CD8-positive, alpha-beta memory T cell (primary cell): ENCODE data around the gene RSPH4A. TPM values are rescaled to one million over a fixed set of nuclear protein-coding genes. Genes with fewer than 3 reads are reported as not detected.

ENCODE experiments used
- CTCF ChIA-PET: fragments of 350-600 bp; sonication (Branson Sonifier 250); formaldehyde crosslinking; loops from one replicate; lab custom pipeline; 2021; ENCODE audit warnings: antibody characterized with exemption; lab: Charles Lee
- POLR2A ChIA-PET: fragments of 350-600 bp; sonication (Branson Sonifier 250); formaldehyde crosslinking; loops from one replicate; lab custom pipeline; 2021; ENCODE audit warnings: antibody characterized with exemption; lab: Charles Lee
- DNase-seq, 5 donors: peaks; one replicate each; pipeline versions ENCODE4 v3.0.0 to v3.0.0-alpha.2; 2020 to 2022; ENCODE audit warnings: mixed read lengths in 1 of 5
- H3K27ac ChIP-seq: one replicate; pipeline ENCODE4 v1.7.0; 2013; ENCODE audit warnings: low read depth, mild to moderate bottlenecking, low read length, moderate library complexity
- H3K27me3 ChIP-seq: 2 replicates; pipeline ENCODE4 v1.7.0; 2013; ENCODE audit warnings: low read length, mild to moderate bottlenecking; ENCODE audit not compliant: insufficient read depth, poor library complexity, severe bottlenecking
- H3K36me3 ChIP-seq: 2 replicates; pipeline ENCODE4 v1.7.0; 2013; ENCODE audit warnings: mild to moderate bottlenecking, low read length, moderate library complexity; ENCODE audit not compliant: insufficient read depth
- H3K4me1 ChIP-seq: 2 replicates; pipeline ENCODE4 v1.7.0; 2013; ENCODE audit warnings: mild to moderate bottlenecking, low read length, moderate library complexity; ENCODE audit not compliant: insufficient read depth
- H3K4me3 ChIP-seq: 2 replicates; pipeline ENCODE4 v1.7.0; 2013; ENCODE audit warnings: mild to moderate bottlenecking, low read length
- H3K9me3 ChIP-seq: 2 replicates; pipeline ENCODE4 v1.7.0; 2013; ENCODE audit warnings: mild to moderate bottlenecking, low read length
- H3K27ac Mint-ChIP-seq, 8 donors: one replicate each; pipeline ENCODE4 v1.8.0; 2020 to 2021; ENCODE audit warnings: mixed read lengths in 8 of 8, mild to moderate bottlenecking in 6 of 8, inconsistent platforms in 3 of 8, moderate library complexity in 3 of 8
- H3K27me3 Mint-ChIP-seq, 2 donors: one replicate each; pipeline ENCODE4 v1.8.0; 2020 to 2021; ENCODE audit warnings: mixed read lengths in 2 of 2, mild to moderate bottlenecking in 1 of 2, moderate library complexity in 1 of 2
- H3K36me3 Mint-ChIP-seq, 3 donors: one replicate each; pipeline ENCODE4 v1.8.0; 2020 to 2021; ENCODE audit warnings: mixed read lengths in 3 of 3, inconsistent platforms in 1 of 3, mild to moderate bottlenecking in 1 of 3
- H3K4me1 Mint-ChIP-seq, 3 donors: one replicate each; pipeline ENCODE4 v1.8.0; 2020 to 2021; ENCODE audit warnings: mixed read lengths in 3 of 3, inconsistent platforms in 1 of 3, mild to moderate bottlenecking in 1 of 3
- H3K4me3 Mint-ChIP-seq, 7 donors: one replicate each; pipeline ENCODE4 v1.8.0; 2020 to 2021; ENCODE audit warnings: mixed read lengths in 7 of 7, mild to moderate bottlenecking in 6 of 7, moderate library complexity in 4 of 7, inconsistent platforms in 2 of 7
- H3K9me3 Mint-ChIP-seq, 5 donors: one replicate each; pipeline ENCODE4 v1.8.0; 2020 to 2022; ENCODE audit warnings: mixed read lengths in 5 of 5, mild to moderate bottlenecking in 3 of 5, moderate library complexity in 2 of 5, inconsistent platforms in 1 of 5
- polyA plus RNA-seq: library from polyadenylated mRNA; unstranded; fragments of 300-500 nt; fragmentation: Illumina TruSeq; gene quantifications from one replicate; pipeline ENCODE4 v1.2.3, GENCODE V29; 2021
- total RNA-seq, 2 experiments: library from RNA; stranded (reverse); gene quantifications; one replicate each; pipeline ENCODE4 v1.2.3, GENCODE V29; 2021

Gene RSPH4A
- total and polyA plus RNA-seq, 3 experiments from 2014 or later, result 0.11 to 0.28 TPM; not detected in 1

DNA sequence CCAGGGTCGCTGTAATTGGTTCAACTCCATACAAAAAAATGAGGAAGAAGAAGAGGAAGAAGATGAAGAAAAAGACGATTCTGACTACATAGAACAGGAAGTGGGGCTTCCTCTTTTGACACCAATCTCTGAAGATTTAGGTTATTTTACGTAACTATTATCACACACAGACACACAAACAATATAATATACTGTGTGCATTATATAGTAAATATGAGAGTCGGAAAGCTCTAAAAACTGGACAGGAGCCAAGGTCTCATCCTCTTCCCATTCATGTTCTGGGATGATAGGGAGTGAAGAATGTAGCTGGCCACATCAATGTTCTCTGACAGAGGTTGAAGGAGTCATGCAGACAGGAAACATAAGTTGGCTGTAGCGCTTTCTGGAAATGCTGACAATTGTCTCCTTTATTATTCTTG lies 13.3 kb downstream of the RSPH4A start:
- no peak for DNase-seq
- POLR2A ChIA-PET, result no interaction called here

GRCh38 chr6:116631379-116631990 lies 15.2 kb downstream of the RSPH4A start:
- Mint-ChIP-seq H3K4me1 (peaks cover 0 to 1% (median 0%) of the 10 kb centered on the region in 3 donors), H3K27ac (no peak overlapping the region), H3K27me3 (peaks cover 0 to 2% of the 10 kb centered on the region in 2 donors), H3K4me3 (no peak overlapping the region), H3K36me3 (peaks cover 12 to 30% (median 14%) of the 10 kb centered on the region in 3 donors), H3K9me3 (no peaks in the 10 kb centered on the region)
- DNase-seq, result no peak
- no peaks in the 10 kb centered on the region for H3K4me1 ChIP-seq
- ChIA-PET CTCF (no interaction called here), POLR2A (no interaction called here)
- H3K36me3 ChIP-seq, result no peaks in the 10 kb centered on the region
- H3K27me3 ChIP-seq, result no peaks in the 10 kb centered on the region
- H3K27ac ChIP-seq, result no peak overlapping the region
- H3K4me3 ChIP-seq, result no peak overlapping the region
- no peaks in the 10 kb centered on the region for H3K9me3 ChIP-seq

More for the DNA sequence above, 13.3 kb downstream of the RSPH4A start:
- Histone ChIP-seq H3K36me3 (no peaks in the 10 kb centered on the region), H3K27me3 (no peaks in the 10 kb centered on the region), H3K9me3 (no peaks in the 10 kb centered on the region), H3K27ac (no peak overlapping the region), H3K4me3 (no peak overlapping the region), H3K4me1 (no peaks in the 10 kb centered on the region)
- Mint-ChIP-seq H3K9me3 (no peaks in the 10 kb centered on the region), H3K36me3 (peaks cover 8 to 15% (median 8%) of the 10 kb centered on the region in 3 donors), H3K27ac (peak overlapping the region in 1 of 8 donors; percentile 67), H3K27me3 (peaks cover 0 to 3% of the 10 kb centered on the region in 2 donors), H3K4me1 (peaks cover 0 to 1% (median 0%) of the 10 kb centered on the region in 3 donors), H3K4me3 (no peak overlapping the region)
- CTCF ChIA-PET, result no interaction called here

DNA sequence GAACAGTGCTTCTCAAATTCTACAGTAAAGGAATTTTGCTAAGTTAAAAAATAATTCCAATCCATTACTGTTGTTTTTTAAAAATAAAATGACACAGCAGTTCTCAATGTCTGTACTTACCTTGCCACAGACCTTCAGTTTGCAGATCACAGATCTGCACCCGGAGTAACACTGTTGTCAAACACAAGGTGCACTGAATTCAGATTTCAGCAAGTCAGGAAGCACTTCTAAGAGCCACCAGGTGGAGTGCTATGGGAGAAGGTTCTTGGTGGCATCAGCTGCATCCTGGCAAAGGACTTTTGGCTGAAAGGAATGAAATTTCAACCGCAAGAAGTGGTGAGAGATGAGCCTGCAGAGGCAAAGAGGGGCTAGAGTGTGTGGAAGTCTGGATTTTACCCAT lies 17.4 kb downstream of the RSPH4A start:
- Histone ChIP-seq H3K36me3 (no peaks in the 10 kb centered on the region), H3K27ac (no peak overlapping the region), H3K9me3 (no peaks in the 10 kb centered on the region), H3K4me3 (no peak overlapping the region), H3K4me1 (no peaks in the 10 kb centered on the region), H3K27me3 (no peaks in the 10 kb centered on the region)
- ChIA-PET POLR2A (no interaction called here), CTCF (no interaction called here)
- DNase-seq, result no peak
- Mint-ChIP-seq H3K36me3 (peaks cover 10 to 42% (median 14%) of the 10 kb centered on the region in 3 donors), H3K27ac (no peak overlapping the region), H3K9me3 (no peaks in the 10 kb centered on the region), H3K4me1 (peaks cover 0 to 2% (median 1%) of the 10 kb centered on the region in 3 donors), H3K4me3 (no peak overlapping the region), H3K27me3 (peaks cover 0 to 2% of the 10 kb centered on the region in 2 donors)

GRCh38 chr6:116648156-116648555 lies 31.9 kb downstream of the RSPH4A start:
- Histone ChIP-seq H3K27me3 (no peaks in the 10 kb centered on the region), H3K27ac (no peak overlapping the region), H3K4me3 (no peak overlapping the region), H3K9me3 (no peaks in the 10 kb centered on the region), H3K36me3 (no peaks in the 10 kb centered on the region), H3K4me1 (no peaks in the 10 kb centered on the region)
- ChIA-PET CTCF (interaction anchor here (0.9 to 1.8 kb wide), 2 partner anchors 10 to 13 kb away, joined by 3 to 4 read pairs; no protein-coding TSS in a partner anchor), POLR2A (no interaction called here)
- Mint-ChIP-seq H3K9me3 (no peaks in the 10 kb centered on the region), H3K36me3 (peaks cover 7 to 53% (median 9%) of the 10 kb centered on the region in 3 donors), H3K27me3 (no peaks in the 10 kb centered on the region), H3K4me3 (no peak overlapping the region), H3K4me1 (peaks cover 3 to 8% (median 6%) of the 10 kb centered on the region in 3 donors), H3K27ac (peak overlapping the region in 1 of 8 donors; percentile 21)
- DNase-seq, result no peak

- Mint-ChIP-seq H3K27me3 (no peaks in the 10 kb centered on the region), H3K4me3 (no peak overlapping the region), H3K4me1 (peaks cover 3 to 8% (median 6%) of the 10 kb centered on the region in 3 donors), H3K9me3 (no peaks in the 10 kb centered on the region), H3K36me3 (peaks cover 0 to 50% (median 7%) of the 10 kb centered on the region in 3 donors), H3K27ac (peak overlapping the region in 1 of 8 donors; percentile 29)
- no peaks in the 10 kb centered on the region for H3K4me1 ChIP-seq
- CTCF ChIA-PET, result interaction anchor here (0.9 to 1.8 kb wide), 2 partner anchors 12 to 19 kb away, joined by 4 read pairs; no protein-coding TSS in a partner anchor
- no peak overlapping the region for H3K4me3 ChIP-seq
- no peaks in the 10 kb centered on the region for H3K27me3 ChIP-seq
- DNase-seq, result no peak
- H3K27ac ChIP-seq, result no peak overlapping the region
- H3K9me3 ChIP-seq, result no peaks in the 10 kb centered on the region
- H3K36me3 ChIP-seq, result no peaks in the 10 kb centered on the region
- POLR2A ChIA-PET, result interaction anchor here (1.0 kb wide), 1 partner anchor 78 kb away, joined by 3 read pairs; the partner anchor contains the start of gene RWDD1
Measured at GRCh38 chr6:116649129-116649528, 32.9 kb downstream of the RSPH4A start.

DNA sequence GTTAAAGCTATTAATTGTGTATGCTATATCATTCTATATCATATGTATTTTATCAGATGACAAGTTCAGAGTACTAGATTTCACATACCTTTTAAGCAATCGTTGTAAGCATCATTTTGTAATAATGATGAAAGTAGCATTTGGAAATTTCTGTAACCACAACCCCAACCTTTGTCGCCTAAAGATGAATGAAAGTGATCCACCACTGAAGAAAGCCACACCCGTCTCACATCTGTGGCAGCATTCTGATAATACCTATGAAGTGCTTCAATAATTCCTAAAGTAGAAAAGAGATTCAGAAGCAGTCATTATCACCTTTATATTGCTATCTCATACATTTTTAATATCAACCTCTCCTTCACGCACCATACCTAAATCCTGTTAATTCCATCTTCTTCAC lies 35.6 kb downstream of the RSPH4A start:
- POLR2A ChIA-PET, result no interaction called here
- peaks cover 3 to 6% (median 5%) of the 10 kb centered on the region in 3 donors for H3K4me1 Mint-ChIP-seq

GRCh38 chr6:116661594-116661993 lies 45.3 kb downstream of the RSPH4A start:
- Mint-ChIP-seq H3K4me1 (peaks cover 44 to 61% (median 58%) of the 10 kb centered on the region in 3 donors), H3K9me3 (no peaks in the 10 kb centered on the region), H3K27me3 (no peaks in the 10 kb centered on the region), H3K4me3 (no peak overlapping the region), H3K36me3 (peaks cover 0 to 51% (median 18%) of the 10 kb centered on the region in 3 donors), H3K27ac (peak overlapping the region in 2 of 8 donors; percentile 15 to 30)
- no peak overlapping the region for H3K4me3 ChIP-seq
- CTCF ChIA-PET, result interaction anchor here (0.8 to 1.6 kb wide), 2 partner anchors 13 to 374 kb away, joined by 3 to 4 read pairs; no protein-coding TSS in a partner anchor
- POLR2A ChIA-PET, result interaction anchor here (1.0 kb wide), 1 partner anchor 19 kb away, joined by 3 read pairs; the partner anchor contains the start of gene KPNA5
- no peak for DNase-seq
- peaks cover 22% of the 10 kb centered on the region for H3K4me1 ChIP-seq
- no peaks in the 10 kb centered on the region for H3K36me3 ChIP-seq
- H3K27me3 ChIP-seq, result no peaks in the 10 kb centered on the region
- no peak overlapping the region for H3K27ac ChIP-seq
- H3K9me3 ChIP-seq, result no peaks in the 10 kb centered on the region

More for the DNA sequence above, 35.6 kb downstream of the RSPH4A start:
- Histone ChIP-seq H3K4me1 (no peaks in the 10 kb centered on the region), H3K4me3 (no peak overlapping the region), H3K27ac (no peak overlapping the region), H3K9me3 (no peaks in the 10 kb centered on the region), H3K27me3 (no peaks in the 10 kb centered on the region), H3K36me3 (no peaks in the 10 kb centered on the region)
- H3K27me3 Mint-ChIP-seq, result no peaks in the 10 kb centered on the region
- DNase-seq, result no peak
- H3K27ac Mint-ChIP-seq, result peak overlapping the region in 5 of 8 donors; percentile 0 to 68 (median 24)
- CTCF ChIA-PET, result no interaction called here
- no peaks in the 10 kb centered on the region for H3K9me3 Mint-ChIP-seq
- H3K4me3 Mint-ChIP-seq, result no peak overlapping the region
- peaks cover 0 to 59% (median 11%) of the 10 kb centered on the region in 3 donors for H3K36me3 Mint-ChIP-seq

DNA sequence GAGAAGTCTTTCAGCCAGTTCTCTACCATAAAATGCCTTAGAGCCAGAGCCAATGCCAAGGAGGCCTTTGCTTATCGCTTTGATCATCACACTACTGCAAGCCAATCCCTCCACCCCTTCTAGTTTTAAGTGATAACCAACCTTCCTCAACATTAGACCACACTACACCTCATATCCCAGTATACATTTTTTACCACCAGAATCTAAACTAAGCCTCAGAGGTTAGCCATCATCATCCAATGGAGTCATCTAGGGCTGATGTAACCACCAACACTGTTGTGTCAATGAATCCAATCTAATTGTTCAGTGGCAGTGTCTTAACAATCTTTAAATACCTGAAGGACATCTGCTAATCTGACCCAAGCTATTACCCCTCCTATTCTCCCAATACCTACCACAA lies 45.9 kb downstream of the RSPH4A start:
- no peak for DNase-seq
- no peaks in the 10 kb centered on the region for H3K9me3 Mint-ChIP-seq
- H3K4me1 Mint-ChIP-seq, result peaks cover 49 to 67% (median 64%) of the 10 kb centered on the region in 3 donors
- peaks cover 27% of the 10 kb centered on the region for H3K4me1 ChIP-seq
- H3K36me3 ChIP-seq, result no peaks in the 10 kb centered on the region
- ChIA-PET POLR2A (no interaction called here), CTCF (interaction anchor here (0.8 to 1.6 kb wide), 2 partner anchors 14 to 374 kb away, joined by 3 to 4 read pairs; no protein-coding TSS in a partner anchor)
- no peak overlapping the region for H3K27ac ChIP-seq
- H3K27me3 ChIP-seq, result no peaks in the 10 kb centered on the region
- no peak overlapping the region for H3K4me3 ChIP-seq
- H3K27ac Mint-ChIP-seq, result peak overlapping the region in 5 of 8 donors; percentile 9 to 46 (median 21)
- peak overlapping the region in 1 of 7 donors; percentile 1 for H3K4me3 Mint-ChIP-seq
- H3K36me3 Mint-ChIP-seq, result peaks cover 0 to 47% (median 17%) of the 10 kb centered on the region in 3 donors
- H3K9me3 ChIP-seq, result no peaks in the 10 kb centered on the region
- no peaks in the 10 kb centered on the region for H3K27me3 Mint-ChIP-seq
